GM12873 (cell line): Measurements from ENCODE around the gene SAC3D1.

ENCODE experiments used
- TF ChIP-seq, protein P1 (sequence below): IDR thresholded peaks from 2 replicates; pipeline ENCODE4 v1.5.1; 2012; ENCODE audit warnings: low read depth, mild to moderate bottlenecking, moderate library complexity, low read length, control low read depth; ENCODE audit not compliant: insufficient read depth; ENCODE audit errors: missing control alignments

Gene SAC3D1

DNA sequence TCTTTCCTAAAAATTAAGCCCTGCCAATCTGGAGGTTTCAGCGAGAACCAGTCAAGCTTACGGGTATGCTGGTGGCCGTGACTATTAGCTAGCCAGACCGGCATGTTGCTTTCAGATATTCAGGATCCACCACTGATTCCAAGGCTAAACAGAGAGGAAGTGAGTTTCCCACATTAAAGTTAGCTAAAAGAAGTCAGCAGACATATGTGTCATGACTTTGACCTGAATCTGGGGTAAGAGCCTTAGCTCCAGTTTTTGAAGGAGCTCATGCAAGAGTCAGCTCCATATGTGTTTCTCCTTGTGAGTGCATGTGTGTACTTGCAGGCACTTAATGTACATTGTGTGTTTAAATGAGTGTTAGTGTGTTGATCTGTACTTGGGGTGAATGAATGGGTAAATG lies 44.4 kb downstream of the SAC3D1 start:
- TF ChIP-seq, protein P1, sequence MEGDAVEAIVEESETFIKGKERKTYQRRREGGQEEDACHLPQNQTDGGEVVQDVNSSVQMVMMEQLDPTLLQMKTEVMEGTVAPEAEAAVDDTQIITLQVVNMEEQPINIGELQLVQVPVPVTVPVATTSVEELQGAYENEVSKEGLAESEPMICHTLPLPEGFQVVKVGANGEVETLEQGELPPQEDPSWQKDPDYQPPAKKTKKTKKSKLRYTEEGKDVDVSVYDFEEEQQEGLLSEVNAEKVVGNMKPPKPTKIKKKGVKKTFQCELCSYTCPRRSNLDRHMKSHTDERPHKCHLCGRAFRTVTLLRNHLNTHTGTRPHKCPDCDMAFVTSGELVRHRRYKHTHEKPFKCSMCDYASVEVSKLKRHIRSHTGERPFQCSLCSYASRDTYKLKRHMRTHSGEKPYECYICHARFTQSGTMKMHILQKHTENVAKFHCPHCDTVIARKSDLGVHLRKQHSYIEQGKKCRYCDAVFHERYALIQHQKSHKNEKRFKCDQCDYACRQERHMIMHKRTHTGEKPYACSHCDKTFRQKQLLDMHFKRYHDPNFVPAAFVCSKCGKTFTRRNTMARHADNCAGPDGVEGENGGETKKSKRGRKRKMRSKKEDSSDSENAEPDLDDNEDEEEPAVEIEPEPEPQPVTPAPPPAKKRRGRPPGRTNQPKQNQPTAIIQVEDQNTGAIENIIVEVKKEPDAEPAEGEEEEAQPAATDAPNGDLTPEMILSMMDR = no peak

DNA sequence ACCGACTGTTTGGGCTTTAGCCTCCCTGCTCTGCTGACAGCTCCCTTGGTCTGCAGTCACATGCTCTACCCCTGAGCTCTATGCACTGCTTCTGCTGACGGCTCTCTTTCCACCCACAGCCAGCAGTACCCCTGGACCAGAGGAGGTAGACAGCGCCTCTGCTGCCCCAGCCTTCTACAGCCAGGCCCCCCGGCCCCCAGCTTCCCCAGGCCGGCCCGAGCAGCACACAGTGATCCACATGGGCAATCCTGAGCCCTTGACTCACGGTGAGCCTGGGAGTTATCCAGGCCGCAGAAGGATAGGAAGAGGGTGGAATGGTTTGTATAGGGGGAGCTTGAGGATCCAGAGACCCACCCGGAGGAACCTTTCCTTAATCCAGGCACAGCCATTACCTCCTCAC lies 45.8 kb downstream of the SAC3D1 start:
- TF ChIP-seq, protein P1 = no peak

DNA sequence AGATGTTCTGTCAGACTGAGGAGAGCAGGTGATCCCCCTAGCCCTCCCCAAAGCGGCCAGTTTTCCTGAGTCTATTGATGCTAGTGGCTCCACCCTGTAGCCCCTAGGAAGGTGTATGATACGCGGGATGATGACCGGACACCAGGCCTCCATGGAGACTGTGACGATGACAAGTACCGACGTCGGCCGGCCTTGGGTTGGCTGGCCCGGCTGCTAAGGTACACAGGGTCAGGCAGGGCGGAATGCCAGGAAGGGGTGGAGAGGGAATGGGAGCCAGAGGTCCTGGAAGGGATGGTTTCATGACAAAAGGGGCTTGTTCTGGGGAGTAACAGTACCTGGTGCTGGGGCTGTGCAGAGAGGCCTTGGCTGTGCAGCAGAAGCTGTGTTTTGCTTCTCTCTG lies 46.2 kb downstream of the SAC3D1 start:
- TF ChIP-seq, protein P1 = no peak

DNA sequence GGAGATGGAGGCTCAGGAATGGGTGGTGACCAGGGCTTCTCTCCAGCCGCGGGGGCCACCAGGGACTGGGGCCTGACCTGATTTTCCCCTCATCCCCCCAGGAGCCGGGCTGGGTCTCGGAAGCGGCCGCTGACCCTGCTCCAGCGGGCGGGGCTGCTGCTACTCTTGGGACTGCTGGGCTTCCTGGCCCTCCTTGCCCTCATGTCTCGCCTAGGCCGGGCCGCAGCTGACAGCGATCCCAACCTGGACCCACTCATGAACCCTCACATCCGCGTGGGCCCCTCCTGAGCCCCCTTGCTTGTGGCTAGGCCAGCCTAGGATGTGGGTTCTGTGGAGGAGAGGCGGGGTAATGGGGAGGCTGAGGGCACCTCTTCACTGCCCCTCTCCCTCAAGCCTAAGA lies 46.8 kb downstream of the SAC3D1 start:
- TF ChIP-seq, protein P1 = no peak

DNA sequence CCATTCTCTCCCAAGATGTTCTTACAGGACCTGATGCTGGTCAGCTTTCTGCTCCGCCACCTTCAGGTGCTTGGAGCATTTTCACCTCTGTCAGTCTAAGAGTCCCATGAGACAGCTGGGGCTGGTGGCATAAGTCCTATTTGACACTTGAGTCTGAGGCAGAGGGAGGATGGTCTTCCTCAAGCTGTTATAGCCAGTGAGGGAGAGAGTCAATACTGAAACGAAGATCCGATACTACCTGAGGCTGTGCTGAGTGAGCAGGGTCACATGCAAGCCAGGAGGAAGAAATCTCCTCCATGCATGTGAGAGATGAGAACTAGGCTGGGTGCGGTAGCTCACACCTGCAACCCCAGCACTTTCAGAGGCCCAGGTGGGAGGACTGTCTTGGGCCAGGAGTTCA lies 48.6 kb downstream of the SAC3D1 start:
- TF ChIP-seq, protein P1 = no peak

DNA sequence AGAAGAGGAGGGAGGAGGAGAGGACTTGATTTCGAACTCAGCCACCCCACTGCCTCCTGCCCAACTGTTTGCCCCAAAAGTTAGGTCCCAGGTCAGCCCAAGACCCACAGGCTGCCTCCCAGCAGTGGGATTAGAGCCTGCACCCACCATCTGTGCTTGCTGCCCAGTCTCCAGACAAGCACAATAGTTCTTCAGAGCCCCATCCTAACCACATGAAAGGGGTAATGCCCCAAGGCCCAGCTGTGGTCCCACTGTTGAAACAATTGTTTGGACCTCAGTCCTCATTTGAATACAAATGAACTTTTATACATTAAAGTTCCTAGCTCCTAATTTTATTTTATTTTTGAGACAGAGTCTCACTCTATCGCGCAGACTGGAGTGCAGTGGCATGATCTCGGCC lies 49.6 kb downstream of the SAC3D1 start:
- TF ChIP-seq, protein P1 = no peak
